COR-L47 (cell line): ENCODE data around the gene RIT1.

Experiments used
- DNase-seq: peaks from one replicate; lab custom pipeline; 2025; lab: John Stamatoyannopoulos, UW

RIT1 gene

DNA sequence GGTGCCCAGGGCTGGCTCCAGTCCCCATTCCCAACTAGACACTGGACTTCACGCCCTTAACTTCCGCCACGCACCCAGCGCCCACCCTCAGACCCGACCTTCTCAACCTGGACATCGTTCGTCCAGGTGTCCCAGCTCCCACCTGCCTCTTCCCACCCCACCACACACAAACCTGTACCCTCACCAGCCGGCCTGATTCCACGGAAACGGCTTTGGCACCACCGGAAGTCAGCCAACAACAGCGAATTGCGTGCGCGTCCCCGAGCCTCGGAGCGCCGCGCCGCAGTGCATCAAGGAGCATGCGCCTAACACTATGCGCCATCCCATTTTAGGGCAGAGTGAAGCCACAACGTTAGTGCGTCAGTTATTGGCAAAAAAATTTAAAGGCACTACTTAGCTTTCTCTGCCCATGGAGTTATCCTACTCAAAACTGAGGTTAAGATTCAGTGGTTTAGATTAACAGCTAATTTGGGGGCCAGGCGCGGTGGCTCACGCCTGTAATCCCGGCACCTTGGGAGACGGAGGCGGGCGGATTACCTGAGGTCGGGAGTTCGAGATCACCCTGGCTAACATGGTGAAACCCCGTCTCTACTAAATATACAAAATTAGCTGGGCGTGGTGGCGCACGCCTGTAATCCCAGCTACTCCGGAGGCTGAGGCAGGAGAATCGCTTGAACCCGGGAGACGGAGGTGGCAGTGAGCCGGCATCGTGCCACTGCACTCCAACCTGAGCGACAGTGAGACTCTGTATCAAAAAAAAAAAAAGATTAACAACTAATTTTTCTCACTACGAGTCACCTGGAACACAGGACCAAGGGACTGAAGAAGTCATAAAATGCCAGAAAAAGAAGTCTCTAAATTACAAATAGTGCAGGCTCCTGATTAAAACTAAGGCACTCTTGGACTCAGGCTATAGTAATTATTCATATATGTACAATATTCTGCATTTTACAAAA, 53.9 kb downstream of the RIT1 start, which contains the start of gene GON4L:
Gene GON4L (minus strand): TSS at position 240 of the 956 bp plus-strand sequence. CDS start 3,434 bp downstream, outside the sequence.
- DNase-seq = peak; percentile 91

GRCh38 chr1:155856257-155856974, 54.7 kb downstream of the RIT1 start:
- no peak for DNase-seq

DNA sequence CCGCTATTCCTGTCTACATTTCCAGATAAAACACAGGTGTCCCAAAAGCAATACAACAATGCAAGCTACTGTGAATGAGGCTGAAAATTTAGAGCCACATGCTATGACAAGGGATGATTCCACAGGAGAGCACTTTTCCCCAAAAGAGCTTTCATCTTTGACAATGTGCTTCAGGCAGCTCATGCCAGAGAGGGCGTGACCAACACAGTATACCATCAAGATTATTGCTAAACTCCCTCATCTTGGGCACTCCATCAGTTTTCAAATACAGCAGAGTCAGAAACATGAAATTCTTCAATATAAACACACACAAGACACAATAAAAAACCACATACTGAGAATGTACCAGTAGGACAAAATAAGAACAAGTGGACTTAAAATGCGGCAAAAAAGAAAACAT, 60.8 kb downstream of the RIT1 start:
- no peak for DNase-seq

DNA sequence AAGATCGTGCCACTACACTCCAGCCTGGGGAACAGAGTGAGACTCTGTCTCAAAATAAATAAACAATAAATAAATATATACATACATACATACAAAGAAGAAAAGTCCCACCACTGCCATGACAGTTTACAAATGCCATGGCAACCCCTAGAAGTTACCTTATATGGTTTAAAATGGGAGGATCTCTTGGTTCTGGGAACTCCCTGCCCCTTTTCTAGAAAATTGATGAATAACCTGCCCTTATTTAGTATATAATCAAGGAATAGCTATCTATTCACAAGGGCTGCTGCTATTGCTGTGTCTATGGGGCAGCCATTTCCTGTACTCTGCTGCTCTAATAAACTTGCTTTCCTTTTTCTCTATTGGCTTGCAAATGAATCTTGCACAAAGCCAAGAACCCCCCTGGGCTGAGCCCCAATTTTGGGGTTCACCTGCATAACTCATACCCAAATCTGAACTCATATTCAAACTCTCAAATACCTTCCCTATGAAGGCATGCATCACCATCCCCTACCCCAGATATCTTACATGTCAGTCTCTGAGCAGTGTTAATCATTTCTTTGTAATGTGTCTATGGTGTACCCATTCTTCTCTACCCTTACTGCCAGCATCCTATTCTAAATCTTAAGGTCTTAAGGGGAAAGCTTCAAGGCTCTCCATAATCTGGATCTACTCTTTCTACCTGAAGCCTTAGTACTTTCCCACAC, 63.2 kb downstream of the RIT1 start:
- DNase-seq = no peak
